PC-3 (cell line): ENCODE results near the gene BECN2. TPM values are rescaled to one million over a fixed set of nuclear protein-coding genes. Genes with fewer than 3 reads are reported as not detected.
A peak's percentile ranks its signal among the peaks of the same experiment; 100 is the strongest.

Experiments
- ATAC-seq: fragments of 200-7000 bp; cut with Tn5 transposase; 2 replicates; pipeline ENCODE4 v1.9.1; 2020; ENCODE audit warnings: mild to moderate bottlenecking, moderate library complexity
- BruUV-seq: library from RNA; stranded (reverse); fragments of 400-500 nt; replicated peaks from 2 replicates; lab custom pipeline; 2021; lab: Mats Ljungman, UMichigan
- CTCF ChIA-PET: fragments of 300-600 bp; sonication (Branson Sonifier 250); formaldehyde crosslinking; loops from one replicate; lab custom pipeline; 2022; ENCODE audit warnings: antibody characterized with exemption; lab: Charles Lee
- POLR2A ChIA-PET: fragments of 300-600 bp; sonication (Branson Sonifier 250); formaldehyde crosslinking; loops from one replicate; lab custom pipeline; 2022; ENCODE audit warnings: antibody characterized with exemption; ENCODE audit not compliant: unreplicated experiment; lab: Charles Lee
- DNase-seq: peaks from one replicate; pipeline ENCODE4 v3.0.0-alpha.2; 2015
- H2AFZ ChIP-seq: fragments of 300-600 bp; sonication (generic); 2 replicates; pipeline ENCODE4 v1.6.0; 2016; ENCODE audit warnings: antibody characterized with exemption, low read length
- H3F3A ChIP-seq: fragments of 300-600 bp; sonication (generic); one replicate; pipeline ENCODE4 v1.6.0; 2017; ENCODE audit warnings: antibody characterized with exemption, low read length, control low read depth, mild to moderate bottlenecking; ENCODE audit not compliant: unreplicated experiment
- H3K27ac ChIP-seq: fragments of 300-600 bp; sonication (generic); 2 replicates; pipeline ENCODE4 v1.5.1; 2016; ENCODE audit warnings: mild to moderate bottlenecking, low read length
- H3K27me3 ChIP-seq: fragments of 300-600 bp; sonication (generic); 2 replicates; pipeline ENCODE4 v1.6.1; 2016; ENCODE audit warnings: low read length, mixed read lengths
- H3K36me3 ChIP-seq: fragments of 300-600 bp; sonication (generic); 2 replicates; pipeline ENCODE4 v1.6.1; 2016; ENCODE audit warnings: low read depth, mixed run types, low read length, mixed read lengths
- H3K4me1 ChIP-seq: fragments of 300-600 bp; sonication (generic); 2 replicates; pipeline ENCODE4 v1.5.1; 2016; ENCODE audit warnings: low read length; ENCODE audit not compliant: insufficient read depth
- H3K4me2 ChIP-seq: fragments of 300-600 bp; sonication (generic); 2 replicates; pipeline ENCODE4 v1.6.0; 2016; ENCODE audit warnings: low read length
- H3K4me3 ChIP-seq: fragments of 300-600 bp; sonication (generic); 2 replicates; pipeline ENCODE4 v1.5.1; 2016; ENCODE audit warnings: mild to moderate bottlenecking, low read length, mixed read lengths
- H3K79me2 ChIP-seq: fragments of 300-600 bp; sonication (generic); 2 replicates; pipeline ENCODE4 v1.6.1; 2017; ENCODE audit warnings: low read length, mixed read lengths
- H3K9ac ChIP-seq: fragments of 300-600 bp; sonication (generic); 2 replicates; pipeline ENCODE4 v1.6.0; 2016; ENCODE audit warnings: mild to moderate bottlenecking, low read length
- H3K9me2 ChIP-seq: fragments of 300-600 bp; sonication (generic); replicated peaks from 2 replicates; pipeline ENCODE4 v1.6.1; 2016; ENCODE audit warnings: mixed run types, low read length, mixed read lengths
- H3K9me3 ChIP-seq: fragments of 300-600 bp; sonication (generic); 2 replicates; pipeline ENCODE4 v1.6.1; 2016; ENCODE audit warnings: low read length, mixed read lengths
- H4K20me1 ChIP-seq: fragments of 300-600 bp; sonication (generic); 2 replicates; pipeline ENCODE4 v1.6.1; 2016; ENCODE audit warnings: low read length, mixed read lengths
- EZH2 ChIP-seq: fragments of 300-600 bp; sonication (generic); IDR thresholded peaks from one replicate; pipeline ENCODE4 v1.6.1; 2017; ENCODE audit warnings: antibody characterized with exemption, mild to moderate bottlenecking, low read length; ENCODE audit not compliant: unreplicated experiment
- EZH2phosphoT487 ChIP-seq: fragments of 300-600 bp; sonication (generic); IDR thresholded peaks from 2 replicates; pipeline ENCODE4 v1.6.1; 2018; ENCODE audit warnings: mild to moderate bottlenecking, antibody characterized with exemption, low read length, borderline replicate concordance
- intact Hi-C: fragments of 100-400 bp; cut with micrococcal nuclease; formaldehyde crosslinking; loops from 2 replicates; pipeline ENCODE4 v1.9.0; 2023
- total RNA-seq: library from RNA; depleted of rRNA; stranded (reverse); fragments of >200 nt; gene quantifications from 2 replicates; pipeline ENCODE4 v1.2.3, GENCODE V29; 2014
- TF ChIP-seq, protein P1 (sequence below): fragments of 300-600 bp; sonication (generic); conservative IDR thresholded peaks from 2 replicates; pipeline ENCODE4 v1.5.1; 2017; ENCODE audit warnings: antibody characterized with exemption, low read depth, mild to moderate bottlenecking, low read length

BECN2 gene
- total RNA-seq, 1 experiment from 2014 or later: not detected

- Histone ChIP-seq H3K9me2 (no peaks in the 10 kb centered on the region), H3K4me3 (no peak overlapping the region), H3K36me3 (no peaks in the 10 kb centered on the region), H3K4me1 (no peaks in the 10 kb centered on the region), H3K9me3 (no peaks in the 10 kb centered on the region), H3K9ac (no peak overlapping the region), H2AFZ (no peak overlapping the region), H3F3A (no peaks in the 10 kb centered on the region), H3K27ac (no peak overlapping the region), H3K79me2 (no peaks in the 10 kb centered on the region), H3K27me3 (no peaks in the 10 kb centered on the region), H3K4me2 (no peak overlapping the region), H4K20me1 (no peaks in the 10 kb centered on the region)
- intact Hi-C loops: no loop called here
- CTCF ChIA-PET: no interaction called here
- TF ChIP-seq EZH2phosphoT487 (no peak), EZH2 (no peak)
- TF ChIP-seq, protein P1, sequence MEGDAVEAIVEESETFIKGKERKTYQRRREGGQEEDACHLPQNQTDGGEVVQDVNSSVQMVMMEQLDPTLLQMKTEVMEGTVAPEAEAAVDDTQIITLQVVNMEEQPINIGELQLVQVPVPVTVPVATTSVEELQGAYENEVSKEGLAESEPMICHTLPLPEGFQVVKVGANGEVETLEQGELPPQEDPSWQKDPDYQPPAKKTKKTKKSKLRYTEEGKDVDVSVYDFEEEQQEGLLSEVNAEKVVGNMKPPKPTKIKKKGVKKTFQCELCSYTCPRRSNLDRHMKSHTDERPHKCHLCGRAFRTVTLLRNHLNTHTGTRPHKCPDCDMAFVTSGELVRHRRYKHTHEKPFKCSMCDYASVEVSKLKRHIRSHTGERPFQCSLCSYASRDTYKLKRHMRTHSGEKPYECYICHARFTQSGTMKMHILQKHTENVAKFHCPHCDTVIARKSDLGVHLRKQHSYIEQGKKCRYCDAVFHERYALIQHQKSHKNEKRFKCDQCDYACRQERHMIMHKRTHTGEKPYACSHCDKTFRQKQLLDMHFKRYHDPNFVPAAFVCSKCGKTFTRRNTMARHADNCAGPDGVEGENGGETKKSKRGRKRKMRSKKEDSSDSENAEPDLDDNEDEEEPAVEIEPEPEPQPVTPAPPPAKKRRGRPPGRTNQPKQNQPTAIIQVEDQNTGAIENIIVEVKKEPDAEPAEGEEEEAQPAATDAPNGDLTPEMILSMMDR: no peak
- POLR2A ChIA-PET: no interaction called here
- BruUV-seq: no TSS peak
- DNase-seq (no peak), ATAC-seq (no peak)
These were observed 18.7 kb downstream of the BECN2 start for GRCh38 chr1:241976229-241976628.

- POLR2A ChIA-PET: no interaction called here
- no peaks in the 10 kb centered on the region for H4K20me1 ChIP-seq
- CTCF ChIA-PET: no interaction called here
- no peaks in the 10 kb centered on the region for H3K79me2 ChIP-seq
- no peaks in the 10 kb centered on the region for H3K9me2 ChIP-seq
- H3K4me3 ChIP-seq: no peak overlapping the region
- no peaks in the 10 kb centered on the region for H3K4me1 ChIP-seq
- H3K36me3 ChIP-seq: no peaks in the 10 kb centered on the region
- DNase-seq (no peak), ATAC-seq (no peak)
- intact Hi-C loops: no loop called here
- no peak overlapping the region for H2AFZ ChIP-seq
- no peak overlapping the region for H3K9ac ChIP-seq
- TF ChIP-seq, protein P1: no peak
- TF ChIP-seq EZH2phosphoT487 (no peak), EZH2 (no peak)
- no peaks in the 10 kb centered on the region for H3K27me3 ChIP-seq
- BruUV-seq: no TSS peak
- H3F3A ChIP-seq: no peaks in the 10 kb centered on the region
- H3K4me2 ChIP-seq: no peak overlapping the region
- no peaks in the 10 kb centered on the region for H3K9me3 ChIP-seq
- no peak overlapping the region for H3K27ac ChIP-seq
These were observed 21.5 kb downstream of the BECN2 start for GRCh38 chr1:241979071-241979470.

GRCh38 chr1:241979926-241980325, 22.4 kb downstream of the BECN2 start:
- Histone ChIP-seq H3K9ac (no peak overlapping the region), H3K79me2 (no peaks in the 10 kb centered on the region), H3K9me2 (no peaks in the 10 kb centered on the region), H3K4me2 (no peak overlapping the region), H3F3A (no peaks in the 10 kb centered on the region), H4K20me1 (no peaks in the 10 kb centered on the region), H3K9me3 (no peaks in the 10 kb centered on the region), H3K27ac (no peak overlapping the region), H3K27me3 (no peaks in the 10 kb centered on the region), H2AFZ (no peak overlapping the region), H3K36me3 (no peaks in the 10 kb centered on the region), H3K4me1 (no peaks in the 10 kb centered on the region), H3K4me3 (no peak overlapping the region)
- no peak for DNase-seq
- 0 out of 2 replicates have a peak, but pooled peaks have one; percentile 18 for ATAC-seq
- no TSS peak for BruUV-seq
- TF ChIP-seq EZH2phosphoT487 (no peak), EZH2 (no peak)
- TF ChIP-seq, protein P1: no peak
- intact Hi-C loops: no loop called here
- POLR2A ChIA-PET: no interaction called here
- CTCF ChIA-PET: no interaction called here
